Measurements from ENCODE around the gene CHID1.

DNA sequence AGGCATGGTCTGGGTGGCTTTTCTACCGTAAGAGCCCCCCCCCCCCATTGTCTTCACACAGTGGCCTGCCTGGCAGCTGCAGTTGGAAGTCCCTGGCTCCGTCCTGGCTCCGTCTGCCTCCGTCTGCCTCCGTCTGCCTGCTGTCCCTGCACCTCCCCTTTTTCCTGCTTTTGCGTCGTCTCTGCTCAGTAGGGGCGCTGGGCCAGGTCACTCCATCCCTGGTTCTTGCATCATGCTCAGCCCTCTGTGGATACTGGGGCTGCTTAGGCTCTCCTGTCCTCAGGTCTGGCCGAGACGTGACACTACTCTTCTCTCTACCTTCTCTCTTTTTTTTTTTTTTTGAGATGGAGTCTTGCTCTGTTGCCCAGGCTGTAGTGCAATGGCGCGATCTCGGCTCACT is 42.9 kb upstream of the CHID1 start:
- TF ChIP-seq EZH2 (IDR thresholded peaks at IDR 0.05; ENCODE audit: insufficient read depth, poor library complexity, severe bottlenecking) (no peak), EZH2phosphoT487 (IDR thresholded peaks at IDR 0.05; ENCODE audit: insufficient read depth, low read depth) (no peak)
